Ecto neural progenitor cell (in vitro differentiated cells): Measurements from ENCODE around the gene PEPD.

ENCODE experiments used
- DNase-seq: peaks from one replicate; pipeline ENCODE4 v3.0.0-alpha.2; 2018; ENCODE audit warnings: low spot score

The PEPD gene

DNA sequence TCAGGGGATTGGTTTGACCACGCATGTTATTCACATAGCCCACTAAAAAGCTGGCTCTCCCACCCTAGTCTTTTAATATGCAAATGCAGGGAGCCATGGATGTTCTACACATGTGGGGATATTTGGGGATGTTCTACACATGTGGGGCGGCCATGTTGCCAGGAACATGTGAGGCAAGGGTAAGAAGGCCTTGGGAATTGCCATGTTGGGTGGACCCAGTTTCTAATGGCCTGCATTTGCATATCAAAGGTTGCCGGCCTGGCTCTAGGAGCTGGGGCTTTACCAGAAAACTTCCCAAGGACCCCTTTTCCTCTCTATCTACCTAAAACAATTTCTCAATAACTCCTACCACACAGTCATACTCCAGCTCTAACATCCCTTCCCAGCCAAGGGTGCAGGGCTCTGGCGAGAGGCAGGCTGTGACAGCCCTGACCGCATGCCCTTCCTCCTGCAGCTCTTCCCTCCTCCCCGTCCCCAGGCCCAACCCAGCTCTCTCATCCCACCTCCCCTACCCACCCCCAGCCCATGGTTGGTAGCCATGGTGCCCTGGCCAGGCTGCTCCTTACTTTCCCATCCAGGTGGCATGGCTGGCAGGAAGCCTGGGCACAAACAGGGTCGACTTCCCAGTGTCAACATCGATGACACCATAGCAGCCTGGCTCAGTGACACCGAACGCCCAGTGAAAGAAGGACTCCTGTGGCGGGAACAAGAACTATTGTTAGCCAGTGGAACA is 11.0 kb downstream of the PEPD start:
- DNase-seq: no peak

DNA sequence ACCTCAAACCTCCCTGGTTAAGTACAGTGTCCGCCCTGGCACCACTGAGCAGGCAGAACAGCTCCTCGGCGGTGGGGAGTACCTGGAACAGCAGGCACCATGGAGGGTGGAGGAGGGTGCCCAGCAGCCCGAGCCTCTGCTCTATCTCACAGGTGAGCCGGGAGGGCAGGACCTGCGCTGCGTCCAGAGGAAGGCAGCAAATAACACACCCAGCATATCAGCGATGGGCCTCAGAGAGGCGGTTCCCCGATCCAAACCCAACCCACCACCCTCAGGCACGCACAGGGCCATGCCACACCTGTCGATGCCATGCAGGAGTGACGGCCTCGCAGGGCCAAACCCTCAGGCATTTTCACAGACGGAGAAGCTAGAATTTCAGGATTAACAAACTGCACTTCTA is 11.8 kb downstream of the PEPD start:
- no peak for DNase-seq

GRCh38 chr19:33508941-33509614 is 12.5 kb downstream of the PEPD start:
- DNase-seq: no peak

- no peak for DNase-seq
These were observed 13.2 kb downstream of the PEPD start for GRCh38 chr19:33508431-33508830.

DNA sequence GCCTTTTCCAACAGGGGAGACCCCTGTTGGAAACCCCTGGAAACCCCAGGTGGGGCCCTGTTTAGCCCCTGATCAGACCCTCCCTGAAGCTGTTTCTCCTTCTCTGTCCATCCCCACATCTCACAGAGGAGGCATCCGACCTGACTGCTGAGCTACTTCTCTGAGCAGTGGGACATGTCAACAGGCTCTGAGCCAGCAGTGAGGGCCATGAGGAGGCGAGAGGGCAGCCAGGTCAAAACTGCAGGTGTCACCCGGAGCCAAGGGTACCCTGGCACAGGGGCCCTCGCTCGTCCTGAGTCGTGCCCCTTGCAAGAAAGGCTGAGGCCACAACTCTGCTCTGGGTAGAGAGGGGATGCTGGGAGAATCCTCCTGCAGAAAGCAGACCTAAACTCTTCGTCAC is 13.6 kb downstream of the PEPD start:
- DNase-seq: no peak

DNA sequence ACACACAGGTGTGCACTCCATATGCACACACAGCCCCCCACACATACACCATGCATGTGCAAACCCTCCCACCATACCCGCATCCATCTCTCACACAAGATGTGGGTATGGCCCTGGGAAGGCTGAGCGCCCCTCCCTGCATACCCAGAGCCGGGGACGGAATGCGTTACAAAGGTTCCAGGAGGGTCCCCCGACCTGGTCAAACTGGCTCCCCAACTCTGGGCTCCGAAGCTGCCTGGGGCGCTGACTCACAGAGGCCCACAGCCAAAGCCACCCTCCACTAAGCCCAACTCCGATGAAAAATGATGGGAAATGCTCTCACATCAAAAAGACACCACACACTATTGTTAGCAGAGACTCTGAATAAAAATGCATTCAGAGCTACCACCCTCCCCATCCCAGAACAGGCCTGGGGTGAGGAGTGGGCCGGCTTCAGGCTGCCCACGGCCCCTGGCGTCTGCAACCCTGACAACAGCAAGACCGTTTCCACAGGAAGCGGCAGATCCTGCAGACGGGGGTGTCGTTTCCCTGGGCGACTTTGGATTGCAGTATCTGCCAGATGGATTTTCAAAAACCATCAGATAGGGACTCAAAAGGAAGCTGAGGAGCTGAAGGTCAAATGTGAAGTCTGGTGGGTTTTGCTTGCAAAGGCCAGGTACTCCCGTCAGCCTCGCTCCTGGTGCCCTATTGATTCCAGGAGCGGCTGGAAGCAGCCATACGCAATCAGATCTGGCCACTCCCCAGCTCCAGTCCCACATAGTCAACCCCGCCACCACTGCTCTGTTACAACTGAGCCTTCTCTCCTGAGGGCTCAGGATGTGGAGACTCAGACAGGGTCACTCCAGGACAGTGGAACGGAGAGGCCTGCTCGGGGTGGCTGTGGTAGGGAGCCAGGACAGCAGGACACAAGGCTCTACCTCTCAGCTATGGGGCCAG is 14.3 kb downstream of the PEPD start:
- DNase-seq: no peak

- no peak for DNase-seq
These were observed 15.1 kb downstream of the PEPD start for GRCh38 chr19:33506498-33506897.

DNA sequence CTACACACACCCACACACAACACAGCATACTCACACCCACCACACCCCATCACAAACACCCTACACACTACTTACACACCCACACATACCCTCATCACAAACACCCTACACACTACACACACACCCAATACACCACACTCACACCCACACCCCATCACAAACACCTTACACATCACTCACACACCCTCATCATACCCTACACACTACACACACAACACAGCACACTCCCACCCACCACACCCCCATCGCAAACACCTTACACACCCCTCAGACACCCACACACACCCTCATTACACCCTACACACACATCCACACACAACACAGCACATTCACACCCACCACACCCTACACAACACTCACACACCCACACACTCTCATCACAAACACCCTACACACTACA is 15.8 kb downstream of the PEPD start:
- DNase-seq: no peak

GRCh38 chr19:33505148-33505547 is 16.4 kb downstream of the PEPD start:
- no peak for DNase-seq

- DNase-seq: no peak
These were observed 17.5 kb downstream of the PEPD start for GRCh38 chr19:33504058-33504444.

DNA sequence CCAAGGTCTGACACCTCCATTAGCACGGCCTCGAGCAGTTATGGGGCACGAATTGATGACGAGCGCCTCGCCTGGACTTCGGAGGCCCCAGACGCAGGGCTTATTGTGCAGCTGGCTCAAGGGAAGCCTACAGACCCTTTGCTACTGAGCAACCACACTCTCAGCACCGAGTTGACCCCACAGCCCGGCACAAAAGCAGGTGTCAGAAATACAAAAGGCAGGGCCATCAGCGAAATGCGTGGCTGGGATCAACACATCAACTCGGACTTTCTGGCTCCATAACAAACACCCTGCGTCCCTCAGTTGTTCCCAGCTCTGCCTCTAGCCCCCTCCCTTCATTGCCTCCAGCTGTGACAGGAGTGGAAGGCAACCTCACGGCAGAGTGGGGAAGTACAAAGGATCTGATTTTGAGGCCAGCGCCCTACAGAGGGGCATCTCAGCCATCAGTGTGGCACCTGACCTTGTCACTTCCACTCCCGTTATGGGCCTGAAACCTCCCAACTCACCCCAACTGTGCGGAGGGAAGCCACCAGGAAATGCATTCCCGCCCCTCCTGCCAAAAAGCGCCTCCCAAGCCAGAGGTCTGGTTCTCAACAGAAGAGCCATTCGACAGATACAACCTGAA is 18.0 kb downstream of the PEPD start:
- DNase-seq: no peak

DNA sequence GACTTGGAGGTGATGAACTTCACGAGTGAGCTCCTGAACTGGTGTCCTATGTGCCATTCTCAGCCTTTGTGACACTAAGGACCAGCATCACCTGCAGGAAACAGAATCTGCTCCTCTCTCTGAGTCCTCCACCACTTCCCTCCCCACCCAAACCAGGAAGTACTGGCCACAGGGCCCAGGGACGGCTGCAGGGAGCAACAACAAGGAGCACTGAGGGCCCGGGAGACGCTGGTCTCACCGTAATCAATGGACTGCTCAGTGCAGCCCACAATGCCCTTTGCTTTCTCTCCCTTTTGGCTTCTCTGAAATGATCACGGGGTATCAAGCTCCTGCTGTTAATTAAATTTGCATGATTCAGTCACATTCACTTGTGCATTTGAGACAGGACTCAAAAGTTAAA is 18.6 kb downstream of the PEPD start:
- DNase-seq: no peak

DNA sequence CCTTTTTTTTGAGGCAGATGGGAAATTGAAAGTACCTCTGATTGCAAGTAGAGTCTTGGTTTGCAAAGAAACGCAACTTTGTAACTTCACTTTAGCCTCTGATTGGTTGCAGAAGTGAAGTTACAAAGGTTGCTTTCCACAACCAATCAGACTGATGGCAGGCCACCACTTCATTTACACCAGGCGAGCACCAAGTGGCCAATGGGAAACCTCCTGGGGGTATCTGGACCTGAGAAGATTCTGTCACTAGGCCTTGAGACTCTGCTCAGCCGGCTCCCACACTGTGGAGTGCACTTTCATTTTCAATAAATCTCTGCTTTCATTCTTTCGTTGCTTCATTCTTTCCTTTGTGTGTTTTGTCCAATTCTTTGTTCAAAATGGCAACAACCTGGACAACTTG is 19.1 kb downstream of the PEPD start:
- no peak for DNase-seq

GRCh38 chr19:33501693-33502356 is 19.8 kb downstream of the PEPD start:
- DNase-seq: no peak

- no peak for DNase-seq
These were observed 20.6 kb downstream of the PEPD start for GRCh38 chr19:33500991-33501390.

DNA sequence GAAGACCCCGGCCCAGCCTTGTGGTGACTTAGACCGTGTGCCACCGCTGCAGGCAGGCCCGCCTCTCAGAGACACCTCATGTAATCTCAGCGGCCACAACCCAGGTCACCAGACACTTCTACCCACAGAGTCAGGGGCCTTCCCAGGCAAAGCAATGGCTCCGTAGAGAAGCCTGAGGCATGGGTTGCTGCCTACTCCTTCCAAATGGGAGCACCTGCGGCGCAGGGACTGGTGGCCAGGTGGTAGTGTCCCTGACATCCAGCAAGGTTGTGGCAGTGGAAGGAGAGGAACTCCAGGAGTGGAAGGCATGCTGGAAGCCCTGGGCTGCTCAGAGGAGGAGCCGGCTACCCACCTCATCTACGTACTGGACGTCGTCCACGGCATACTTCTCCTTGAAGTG is 21.0 kb downstream of the PEPD start:
- DNase-seq: no peak

DNA sequence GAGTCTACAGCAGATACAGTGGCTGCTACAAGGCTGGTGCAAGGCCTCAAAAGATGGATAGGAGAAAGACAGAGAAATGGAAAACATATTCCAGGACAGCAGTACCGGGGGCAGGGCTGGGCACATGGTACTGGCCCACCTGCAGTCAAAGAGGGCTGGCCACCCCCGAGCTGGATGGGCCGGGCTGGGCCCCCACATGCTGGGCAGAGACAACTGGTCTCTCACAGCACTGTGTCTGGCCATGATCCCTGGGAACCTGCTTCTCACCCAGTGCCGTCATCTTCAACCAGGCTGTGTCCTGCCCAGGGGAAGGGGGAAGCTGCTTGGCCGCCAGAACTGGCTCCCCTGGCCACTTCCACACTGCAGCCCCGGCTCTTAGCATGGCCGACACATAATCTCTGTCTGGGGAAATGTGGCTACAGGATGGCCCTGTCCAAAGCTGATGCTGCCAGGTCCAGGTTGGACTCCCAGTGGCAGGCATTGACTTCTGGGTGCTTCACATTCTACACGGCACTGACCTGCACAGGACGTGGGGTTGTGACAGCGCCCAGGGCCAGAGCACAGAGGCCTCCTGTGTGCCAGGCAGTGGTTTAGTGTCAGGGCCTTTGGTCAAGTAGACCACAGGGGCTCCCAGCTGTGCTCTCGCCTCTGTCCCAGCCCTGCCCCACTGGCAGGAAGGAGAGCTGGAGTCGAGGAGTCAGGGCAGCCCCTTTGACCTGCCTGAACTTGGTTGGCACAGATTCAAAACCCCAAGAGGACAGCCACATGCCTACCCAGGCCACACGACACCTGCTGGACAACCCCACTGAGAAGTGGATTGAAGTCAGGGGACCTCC is 21.7 kb downstream of the PEPD start:
- DNase-seq: no peak

DNA sequence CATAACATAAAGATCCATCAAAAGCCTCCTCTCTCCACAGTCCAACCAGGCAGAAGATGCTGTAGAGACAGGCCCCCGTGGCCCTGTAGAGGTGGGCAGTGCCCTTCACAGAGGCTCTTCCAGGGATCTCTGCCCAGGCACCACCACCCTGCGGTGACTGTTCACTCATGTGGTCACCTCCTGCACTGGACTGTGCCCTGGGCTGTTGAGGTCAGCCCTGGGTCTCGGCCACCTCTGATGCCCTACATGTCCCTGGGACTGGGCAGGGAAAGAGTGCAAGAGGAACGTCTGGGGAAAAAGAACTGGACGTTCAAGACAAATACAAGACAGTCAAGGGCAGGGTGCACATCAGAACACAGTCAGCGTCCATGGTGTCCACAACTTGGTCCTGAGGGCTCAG is 22.3 kb downstream of the PEPD start:
- no peak for DNase-seq

- no peak for DNase-seq
These were observed 23.1 kb downstream of the PEPD start for GRCh38 chr19:33498391-33499000.

DNA sequence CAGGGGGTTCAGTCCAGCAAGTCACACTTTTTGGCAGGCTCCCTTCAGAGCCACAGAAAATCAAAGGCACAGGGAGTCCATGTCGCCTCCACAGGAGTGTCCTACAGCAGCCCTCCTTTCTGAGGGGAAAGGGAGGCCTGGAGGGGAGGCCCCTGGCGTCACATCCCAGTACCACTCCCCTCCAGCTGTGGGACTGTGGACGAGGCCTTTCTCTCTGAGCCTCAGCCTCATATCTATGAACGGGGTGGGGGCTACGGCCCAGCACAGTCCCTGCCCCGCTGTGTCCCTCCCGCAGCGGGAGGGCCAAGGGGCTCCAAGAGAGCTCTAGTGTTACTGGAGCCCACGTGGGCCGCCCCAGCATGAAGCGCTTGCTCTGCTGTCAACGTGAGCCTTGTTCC is 23.8 kb downstream of the PEPD start:
- no peak for DNase-seq
